RWPE1 (cell line): ENCODE data around the gene CYTH1.

Experiments used
- CTCF ChIA-PET: fragments of 350-600 bp; sonication (Branson Sonifier 250); formaldehyde crosslinking; extraction: SDS; loops from one replicate; lab custom pipeline; 2021; lab: Yijun Ruan, JAX
- POLR2A ChIA-PET: fragments of 400-600 bp; formaldehyde crosslinking; extraction: SDS; loops from one replicate; lab custom pipeline; 2020; ENCODE audit warnings: antibody characterized with exemption; ENCODE audit not compliant: low non-redundant PET; lab: Yijun Ruan, JAX
- DNase-seq: peaks from one replicate; pipeline ENCODE4 v3.0.0; 2012; ENCODE audit warnings: low spot score
- H3K27ac ChIP-seq: fragments of 450-650 bp; 2 replicates; pipeline ENCODE4 v1.5.1; 2017
- TF ChIP-seq, protein P1 (sequence below): fragments of 450-650 bp; conservative IDR thresholded peaks from 2 replicates; pipeline ENCODE4 v1.5.1; 2017; ENCODE audit warnings: low read depth, mild to moderate bottlenecking

CYTH1 gene

DNA sequence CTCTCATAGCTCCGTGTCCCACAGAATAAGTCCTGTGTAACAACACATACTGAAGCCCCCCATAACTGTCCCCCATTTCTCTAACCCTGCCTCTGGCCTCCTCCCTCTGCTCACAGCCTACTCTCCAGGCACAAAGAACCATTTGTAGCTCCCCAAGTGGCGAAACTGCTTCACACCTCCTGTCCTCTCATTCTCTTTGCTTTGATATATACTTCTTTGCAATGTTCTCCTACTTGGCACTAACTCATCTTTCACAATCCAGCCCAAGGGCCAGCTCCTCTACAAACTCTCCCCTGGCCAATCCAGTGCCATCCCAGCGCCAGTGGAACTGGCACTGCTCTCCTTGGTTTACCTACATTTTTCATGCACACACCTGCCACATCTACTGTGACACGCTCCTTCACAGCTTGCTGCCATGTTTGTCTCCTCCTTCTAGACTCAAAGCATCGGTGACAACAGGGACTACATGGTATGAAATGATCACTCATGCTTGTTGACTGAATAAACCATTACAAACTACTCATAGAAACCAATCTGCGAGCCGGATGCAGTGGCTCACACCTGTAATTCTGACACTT, 12.8 kb downstream of the CYTH1 start:
- no peak overlapping the region for H3K27ac ChIP-seq
- POLR2A ChIA-PET = no interaction called here
- CTCF ChIA-PET = interaction anchor here (0.5 to 0.6 kb wide), 2 partner anchors 91 to 100 kb away, joined by 3 read pairs; no protein-coding TSS in a partner anchor

DNA sequence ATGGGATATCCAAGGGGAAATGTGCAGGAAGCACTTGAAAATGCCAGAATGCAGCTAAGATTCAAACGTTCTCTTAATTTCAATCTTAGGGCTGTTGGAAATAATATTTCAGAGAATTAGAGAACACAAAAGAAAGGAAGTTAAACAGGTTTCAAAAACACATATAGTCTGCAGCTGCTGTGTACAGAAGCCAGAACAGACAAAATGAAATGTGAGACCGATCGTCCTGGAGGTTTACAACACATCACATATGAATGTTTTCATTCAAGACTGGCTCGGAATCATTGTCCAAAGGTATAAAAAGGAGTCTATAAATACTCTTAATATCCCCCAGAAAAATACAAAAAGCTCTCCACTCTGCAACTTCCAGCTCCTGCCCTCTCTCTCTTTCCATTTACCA, 14.3 kb downstream of the CYTH1 start:
- POLR2A ChIA-PET = no interaction called here
- CTCF ChIA-PET = interaction anchor here (0.6 kb wide), 1 partner anchor 974 kb away, joined by 4 read pairs; no protein-coding TSS in a partner anchor
- TF ChIP-seq, protein P1, sequence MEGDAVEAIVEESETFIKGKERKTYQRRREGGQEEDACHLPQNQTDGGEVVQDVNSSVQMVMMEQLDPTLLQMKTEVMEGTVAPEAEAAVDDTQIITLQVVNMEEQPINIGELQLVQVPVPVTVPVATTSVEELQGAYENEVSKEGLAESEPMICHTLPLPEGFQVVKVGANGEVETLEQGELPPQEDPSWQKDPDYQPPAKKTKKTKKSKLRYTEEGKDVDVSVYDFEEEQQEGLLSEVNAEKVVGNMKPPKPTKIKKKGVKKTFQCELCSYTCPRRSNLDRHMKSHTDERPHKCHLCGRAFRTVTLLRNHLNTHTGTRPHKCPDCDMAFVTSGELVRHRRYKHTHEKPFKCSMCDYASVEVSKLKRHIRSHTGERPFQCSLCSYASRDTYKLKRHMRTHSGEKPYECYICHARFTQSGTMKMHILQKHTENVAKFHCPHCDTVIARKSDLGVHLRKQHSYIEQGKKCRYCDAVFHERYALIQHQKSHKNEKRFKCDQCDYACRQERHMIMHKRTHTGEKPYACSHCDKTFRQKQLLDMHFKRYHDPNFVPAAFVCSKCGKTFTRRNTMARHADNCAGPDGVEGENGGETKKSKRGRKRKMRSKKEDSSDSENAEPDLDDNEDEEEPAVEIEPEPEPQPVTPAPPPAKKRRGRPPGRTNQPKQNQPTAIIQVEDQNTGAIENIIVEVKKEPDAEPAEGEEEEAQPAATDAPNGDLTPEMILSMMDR = no peak
- DNase-seq = no peak
- H3K27ac ChIP-seq = no peak overlapping the region

More for the DNA sequence above, 12.8 kb downstream of the CYTH1 start:
- no peak for DNase-seq
- TF ChIP-seq, protein P1 = no peak

- H3K27ac ChIP-seq = no peak overlapping the region
- ChIA-PET POLR2A (no interaction called here), CTCF (no interaction called here)
Measured at GRCh38 chr17:78766743-78767294, 15.3 kb downstream of the CYTH1 start.

GRCh38 chr17:78766225-78766624, 15.8 kb downstream of the CYTH1 start:
- ChIA-PET CTCF (interaction anchor here (0.6 kb wide), 1 partner anchor 95 kb away, joined by 3 read pairs; no protein-coding TSS in a partner anchor), POLR2A (no interaction called here)
- no peak for DNase-seq
- no peak overlapping the region for H3K27ac ChIP-seq
- TF ChIP-seq, protein P1 = no peak

More at GRCh38 chr17:78766743-78767294, 15.3 kb downstream of the CYTH1 start:
- no peak for DNase-seq
- TF ChIP-seq, protein P1 = no peak

DNA sequence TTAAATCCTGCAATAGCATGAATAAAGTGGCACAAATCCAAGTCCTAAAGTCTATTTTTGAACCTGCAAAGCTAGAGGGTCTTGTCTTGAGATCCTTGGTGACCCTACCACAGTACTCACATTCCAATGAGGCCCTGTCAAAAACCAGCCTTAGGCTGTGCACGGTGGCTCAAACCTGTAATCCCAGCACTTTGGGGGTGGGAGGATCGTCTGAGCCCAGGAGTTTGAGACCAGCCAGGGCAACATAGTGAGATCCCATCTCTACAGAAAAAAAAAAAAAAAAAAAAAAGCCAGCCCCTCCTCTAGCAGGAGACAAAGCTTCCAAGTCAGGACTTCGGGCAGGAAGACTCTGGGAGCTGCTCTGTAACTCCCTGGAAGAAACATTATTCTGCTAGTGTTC, 16.3 kb downstream of the CYTH1 start:
- ChIA-PET CTCF (interaction anchor here (0.6 kb wide), 1 partner anchor 95 kb away, joined by 3 read pairs; no protein-coding TSS in a partner anchor), POLR2A (no interaction called here)
- H3K27ac ChIP-seq = no peak overlapping the region
- TF ChIP-seq, protein P1 = no peak
- DNase-seq = no peak

DNA sequence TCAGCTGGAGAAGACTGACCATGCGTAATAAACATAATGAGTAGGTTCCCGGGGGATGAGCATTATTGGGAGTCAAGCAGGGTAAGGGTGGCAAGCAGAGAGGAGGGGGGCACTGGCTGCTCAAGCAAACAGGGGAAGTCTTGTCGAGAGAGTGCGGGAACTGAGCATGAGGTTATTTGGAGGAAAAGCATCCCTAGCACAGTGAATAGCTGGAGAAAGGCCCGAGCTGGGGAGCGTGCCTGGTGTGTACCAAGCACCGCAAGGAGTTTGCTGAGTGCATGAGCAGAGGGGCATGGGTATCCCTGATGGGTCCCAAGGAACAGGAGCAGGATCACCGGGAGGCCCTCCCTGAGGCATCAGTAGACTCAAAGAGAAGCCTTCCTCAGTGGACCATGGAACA, 17.2 kb downstream of the CYTH1 start:
- POLR2A ChIA-PET = no interaction called here
- no peak overlapping the region for H3K27ac ChIP-seq
- TF ChIP-seq, protein P1 = no peak

More for the DNA sequence above, 17.2 kb downstream of the CYTH1 start:
- CTCF ChIA-PET = no interaction called here
- DNase-seq = no peak
